Measurements from ENCODE around the gene GEN1.
"Not testable (repeated sequence)": the region's sequence is repeated elsewhere in the genome, so short reads cannot be mapped to it uniquely, and the experiment has no call there.

GEN1 gene

DNA sequence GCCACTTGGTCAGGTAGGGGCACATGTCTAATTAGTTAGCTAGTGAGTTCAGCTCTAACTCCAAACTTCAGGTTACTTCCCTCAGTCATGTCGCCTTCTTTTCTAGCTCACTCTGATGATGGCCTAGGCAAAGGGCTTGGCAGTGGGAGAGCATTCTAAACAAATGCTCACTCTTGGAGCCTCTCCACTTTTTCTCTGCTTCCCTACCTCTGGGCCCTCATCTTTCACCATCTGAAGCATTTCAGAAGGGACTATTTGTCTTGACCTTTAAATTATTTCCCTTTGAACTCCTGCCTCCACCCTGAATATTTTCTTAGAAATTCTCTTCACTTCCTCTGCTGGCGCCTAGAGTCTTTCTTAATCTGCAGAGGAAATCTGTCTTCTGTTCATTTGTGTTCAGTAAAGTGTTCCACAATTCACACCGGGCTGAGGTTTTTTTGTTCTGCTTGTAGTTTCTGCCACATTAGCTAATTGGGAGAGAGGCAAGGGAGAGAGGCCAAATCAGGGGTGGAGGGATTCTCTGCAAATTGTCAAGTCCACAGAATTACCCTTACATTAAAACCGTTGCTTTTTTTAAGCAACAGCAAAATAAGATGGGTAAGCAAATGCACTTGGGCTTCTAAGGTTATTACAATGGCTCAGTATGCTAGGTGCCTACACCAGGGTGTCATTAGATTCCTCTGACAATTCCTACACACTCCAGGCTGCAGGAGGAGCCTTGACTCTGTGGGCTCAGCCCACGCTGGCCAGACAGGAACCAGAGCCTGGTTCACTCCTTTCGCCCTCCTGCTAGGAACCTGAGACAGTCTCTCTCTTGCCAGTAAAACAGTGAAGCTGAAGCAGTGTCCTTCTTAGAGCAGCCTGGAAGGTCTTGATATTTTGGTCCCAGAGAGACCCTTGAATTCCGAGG, 67.9 kb downstream of the GEN1 start:
- no peak for DNase-seq (ENCODE audit: low read depth)
- H3K4me3 ChIP-seq (ENCODE audit: low read depth, low read length): no peak overlapping the region
- TF ChIP-seq, protein P1, sequence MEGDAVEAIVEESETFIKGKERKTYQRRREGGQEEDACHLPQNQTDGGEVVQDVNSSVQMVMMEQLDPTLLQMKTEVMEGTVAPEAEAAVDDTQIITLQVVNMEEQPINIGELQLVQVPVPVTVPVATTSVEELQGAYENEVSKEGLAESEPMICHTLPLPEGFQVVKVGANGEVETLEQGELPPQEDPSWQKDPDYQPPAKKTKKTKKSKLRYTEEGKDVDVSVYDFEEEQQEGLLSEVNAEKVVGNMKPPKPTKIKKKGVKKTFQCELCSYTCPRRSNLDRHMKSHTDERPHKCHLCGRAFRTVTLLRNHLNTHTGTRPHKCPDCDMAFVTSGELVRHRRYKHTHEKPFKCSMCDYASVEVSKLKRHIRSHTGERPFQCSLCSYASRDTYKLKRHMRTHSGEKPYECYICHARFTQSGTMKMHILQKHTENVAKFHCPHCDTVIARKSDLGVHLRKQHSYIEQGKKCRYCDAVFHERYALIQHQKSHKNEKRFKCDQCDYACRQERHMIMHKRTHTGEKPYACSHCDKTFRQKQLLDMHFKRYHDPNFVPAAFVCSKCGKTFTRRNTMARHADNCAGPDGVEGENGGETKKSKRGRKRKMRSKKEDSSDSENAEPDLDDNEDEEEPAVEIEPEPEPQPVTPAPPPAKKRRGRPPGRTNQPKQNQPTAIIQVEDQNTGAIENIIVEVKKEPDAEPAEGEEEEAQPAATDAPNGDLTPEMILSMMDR (IDR thresholded peaks at IDR 0.05; ENCODE audit: control insufficient read depth, extremely low read depth, insufficient read depth): no peak

DNA sequence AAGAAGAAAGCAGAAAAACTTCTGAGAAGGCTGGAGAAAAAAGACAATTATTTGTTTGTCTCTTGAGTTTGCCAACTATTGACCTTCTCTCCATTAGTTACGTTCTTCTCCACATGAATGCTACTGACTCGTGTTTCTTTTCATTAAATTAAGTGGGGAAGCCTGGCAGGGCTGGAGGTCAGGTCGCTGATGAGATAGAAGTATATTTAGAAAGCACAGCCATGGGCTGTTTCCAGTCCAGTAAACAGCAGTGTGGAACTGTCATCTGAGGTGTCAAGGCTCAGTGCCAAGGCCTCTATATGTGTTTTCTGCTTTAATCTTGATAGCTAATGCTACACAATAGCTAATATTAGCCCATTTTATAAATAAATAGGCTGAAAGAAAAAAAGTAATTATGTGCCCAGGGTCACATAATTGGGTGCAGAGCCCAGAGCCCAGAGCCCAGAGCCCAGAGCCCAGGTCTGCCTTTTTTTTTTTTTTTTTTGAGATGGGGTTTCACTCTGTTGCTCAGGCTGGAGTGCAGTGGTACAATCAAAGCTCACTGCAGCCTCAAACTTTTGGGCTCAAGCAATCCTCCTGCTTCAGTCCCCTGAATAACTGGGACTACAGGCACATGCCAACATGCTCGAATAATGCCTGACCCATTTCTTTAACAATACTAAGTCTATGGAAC, 68.6 kb downstream of the GEN1 start:
- TF ChIP-seq, protein P1 (IDR thresholded peaks at IDR 0.05; ENCODE audit: control insufficient read depth, extremely low read depth, insufficient read depth): no peak
- H3K4me3 ChIP-seq (ENCODE audit: low read depth, low read length): no peak overlapping the region
- no peak for DNase-seq (ENCODE audit: low read depth)

DNA sequence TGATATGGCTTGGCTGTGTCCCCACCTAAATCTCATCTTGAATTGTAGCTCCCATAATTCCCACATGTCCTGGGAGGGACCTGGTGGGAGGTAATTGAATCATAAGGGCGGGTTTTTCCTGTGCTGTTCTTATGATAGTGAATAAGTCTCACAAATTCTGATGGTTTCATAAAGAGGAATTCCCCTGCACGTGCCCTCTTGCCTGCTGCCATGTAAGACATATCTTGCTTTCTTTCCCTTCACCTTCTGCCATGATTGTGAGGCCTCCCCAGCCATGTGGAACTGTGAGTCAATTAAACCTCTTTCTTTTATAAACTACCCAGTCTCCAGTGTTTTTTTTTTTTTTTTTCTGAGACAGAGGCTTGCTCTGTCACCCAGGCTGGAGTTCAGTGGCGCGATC, 69.7 kb downstream of the GEN1 start:
- H3K4me3 ChIP-seq (ENCODE audit: low read depth, low read length); DNase-seq (ENCODE audit: low read depth): not testable (repeated sequence)

DNA sequence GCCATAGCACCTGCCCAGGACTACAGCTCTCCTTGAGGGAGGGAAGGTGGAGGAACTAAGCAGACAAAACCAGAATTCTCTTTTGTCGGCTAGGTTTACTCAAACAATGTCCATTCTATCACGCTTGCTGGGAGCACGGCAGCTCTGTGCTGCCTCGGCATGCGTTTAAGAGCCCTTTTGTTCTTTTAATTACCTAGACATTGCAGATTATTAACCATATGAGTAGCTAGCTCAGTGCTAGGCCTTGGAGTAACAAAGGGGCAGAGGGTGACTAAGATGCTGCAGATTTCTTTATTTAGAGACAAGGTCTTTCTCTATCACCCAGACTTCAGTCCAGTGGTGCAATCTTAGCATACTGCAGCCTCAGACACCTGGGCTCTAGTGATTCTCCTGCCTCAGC, 73.4 kb downstream of the GEN1 start:
- no peak overlapping the region for H3K4me3 ChIP-seq (ENCODE audit: low read depth, low read length)
- TF ChIP-seq, protein P1 (IDR thresholded peaks at IDR 0.05; ENCODE audit: control insufficient read depth, extremely low read depth, insufficient read depth): no peak
- DNase-seq (ENCODE audit: low read depth): no peak

DNA sequence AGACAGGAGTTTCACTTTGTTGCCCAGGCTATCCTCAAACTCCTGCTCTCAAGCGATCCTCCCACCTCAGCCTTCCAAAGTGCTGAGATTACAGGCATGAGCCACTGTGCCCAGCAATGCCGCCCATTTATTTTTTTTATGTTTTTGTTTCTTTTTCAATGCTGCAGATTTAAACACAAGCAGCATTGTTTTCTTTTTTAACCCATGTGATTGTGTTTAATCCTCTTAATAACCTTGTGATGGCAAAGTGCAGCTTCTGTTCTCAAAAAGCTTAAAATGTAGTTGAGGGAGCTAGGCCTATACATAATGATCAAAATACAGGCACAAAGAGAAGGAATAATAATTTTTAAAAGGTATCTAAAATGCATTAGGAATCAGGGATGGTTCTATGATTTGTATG, 73.8 kb downstream of the GEN1 start:
- no peak for DNase-seq (ENCODE audit: low read depth)
- TF ChIP-seq, protein P1 (IDR thresholded peaks at IDR 0.05; ENCODE audit: control insufficient read depth, extremely low read depth, insufficient read depth): no peak
- H3K4me3 ChIP-seq (ENCODE audit: low read depth, low read length): no peak overlapping the region

DNA sequence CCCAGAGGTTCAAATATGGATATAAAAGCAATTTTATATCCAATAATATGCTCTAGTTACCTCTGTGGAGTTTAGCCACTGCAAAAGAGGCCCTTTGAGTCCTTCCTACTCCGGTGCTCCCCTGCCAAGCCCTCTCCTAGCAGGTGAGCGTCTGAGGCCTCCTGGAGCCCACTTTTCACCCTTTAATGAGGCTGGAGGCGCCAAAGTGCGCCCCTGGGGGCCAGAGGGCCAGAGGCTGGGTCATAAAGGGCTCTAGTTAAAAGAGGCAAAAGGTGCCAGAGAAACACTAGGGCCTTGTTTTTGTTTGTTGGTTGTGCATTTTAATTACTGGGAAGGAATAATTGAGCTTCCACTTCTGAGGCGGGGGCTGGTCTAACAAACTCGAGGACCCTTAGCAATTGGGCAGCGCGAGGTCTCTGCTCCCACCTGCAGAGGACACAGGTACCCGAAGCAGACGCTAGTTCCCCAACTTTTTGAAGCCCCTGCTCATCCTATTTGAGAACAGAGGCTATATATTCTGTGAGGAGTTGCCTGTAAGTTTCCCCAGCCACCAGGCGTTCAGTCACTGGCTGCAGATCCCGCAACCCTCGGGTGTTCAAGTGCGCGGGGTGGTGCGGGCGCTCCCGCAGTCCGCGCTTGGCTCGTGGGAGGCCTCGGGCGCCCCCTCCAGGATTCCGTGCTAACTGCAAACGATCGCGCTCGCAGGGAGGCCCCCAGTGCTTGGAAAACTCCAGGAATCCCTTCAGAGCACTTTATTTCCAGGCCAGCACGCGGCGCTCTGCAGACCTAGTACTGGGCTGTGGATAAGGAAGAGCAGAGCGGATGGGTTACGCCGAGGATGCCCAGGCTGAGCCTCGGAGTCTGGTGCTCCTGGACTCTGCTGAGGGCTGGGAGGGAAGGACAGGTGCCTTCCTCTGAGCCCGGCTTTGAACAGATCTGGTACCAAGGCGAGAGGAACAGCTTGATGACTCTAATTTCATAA, 76.4 kb downstream of the GEN1 start:
- TF ChIP-seq, protein P1 (IDR thresholded peaks at IDR 0.05; ENCODE audit: control insufficient read depth, extremely low read depth, insufficient read depth): peak; percentile 81
- no peak overlapping the region for H3K4me3 ChIP-seq (ENCODE audit: low read depth, low read length)
- peak; percentile 35 for DNase-seq (ENCODE audit: low read depth)

All from LNCaP clone FGC (cell line).